GM12864 (cell line): Measurements from ENCODE around the gene LBHD2.
"Not testable (repeated sequence)": the region's sequence is repeated elsewhere in the genome, so short reads cannot be mapped to it uniquely, and the experiment has no call there.

Experiments used
- DNase-seq: peaks from one replicate; pipeline ENCODE4 v3.0.0-alpha.2; 2011; ENCODE audit warnings: low read depth
- H3K4me3 ChIP-seq: 2 replicates; pipeline ENCODE4 v1.5.1; 2011; ENCODE audit warnings: mild to moderate bottlenecking, low read depth, low read length, control low read depth
- CTCF ChIP-seq: IDR thresholded peaks from 2 replicates; pipeline ENCODE4 v1.5.1; 2011; ENCODE audit warnings: low read depth, mild to moderate bottlenecking, moderate library complexity, low read length, control low read depth, inconsistent platforms; ENCODE audit errors: missing control alignments

The LBHD2 gene

GRCh38 chr14:103113303-103113702 lies 29.3 kb downstream of the LBHD2 start:
- no peak for DNase-seq
- no peak overlapping the region for H3K4me3 ChIP-seq
- TF ChIP-seq CTCF = no peak

- DNase-seq = no peak
- TF ChIP-seq CTCF = no peak
- H3K4me3 ChIP-seq = no peak overlapping the region
Observed at GRCh38 chr14:103113774-103114173, 29.8 kb downstream of the LBHD2 start.

GRCh38 chr14:103115086-103115679 lies 31.2 kb downstream of the LBHD2 start:
- H3K4me3 ChIP-seq = not testable (repeated sequence)
- DNase-seq = peak; percentile 74

- TF ChIP-seq CTCF = no peak
- no peak overlapping the region for H3K4me3 ChIP-seq
- DNase-seq = no peak
Observed at GRCh38 chr14:103115845-103116572, 32.0 kb downstream of the LBHD2 start.

GRCh38 chr14:103116636-103117035 lies 32.6 kb downstream of the LBHD2 start:
- no peak overlapping the region for H3K4me3 ChIP-seq
- DNase-seq = no peak
- no peak for TF ChIP-seq CTCF

- DNase-seq = not testable (repeated sequence)
Observed at GRCh38 chr14:103117499-103117898, 33.5 kb downstream of the LBHD2 start.

GRCh38 chr14:103118018-103118662 lies 34.1 kb downstream of the LBHD2 start:
- TF ChIP-seq CTCF = no peak
- no peak for DNase-seq
- no peak overlapping the region for H3K4me3 ChIP-seq

More at GRCh38 chr14:103117499-103117898, 33.5 kb downstream of the LBHD2 start:
- not testable (repeated sequence) for H3K4me3 ChIP-seq
